HG03558 (cell line): ENCODE measurements around the gene SNX32.
"Not testable (repeated sequence)": the region's sequence is repeated elsewhere in the genome, so short reads cannot be mapped to it uniquely, and the experiment has no call there.

Experiments
- ATAC-seq: cut with Tn5 transposase; IDR thresholded peaks from one replicate; pipeline ENCODE4 v1.9.1; 2021; ENCODE audit warnings: moderate number of reproducible peaks; ENCODE audit not compliant: unreplicated experiment; ENCODE audit errors: extremely low read depth

SNX32 gene

DNA sequence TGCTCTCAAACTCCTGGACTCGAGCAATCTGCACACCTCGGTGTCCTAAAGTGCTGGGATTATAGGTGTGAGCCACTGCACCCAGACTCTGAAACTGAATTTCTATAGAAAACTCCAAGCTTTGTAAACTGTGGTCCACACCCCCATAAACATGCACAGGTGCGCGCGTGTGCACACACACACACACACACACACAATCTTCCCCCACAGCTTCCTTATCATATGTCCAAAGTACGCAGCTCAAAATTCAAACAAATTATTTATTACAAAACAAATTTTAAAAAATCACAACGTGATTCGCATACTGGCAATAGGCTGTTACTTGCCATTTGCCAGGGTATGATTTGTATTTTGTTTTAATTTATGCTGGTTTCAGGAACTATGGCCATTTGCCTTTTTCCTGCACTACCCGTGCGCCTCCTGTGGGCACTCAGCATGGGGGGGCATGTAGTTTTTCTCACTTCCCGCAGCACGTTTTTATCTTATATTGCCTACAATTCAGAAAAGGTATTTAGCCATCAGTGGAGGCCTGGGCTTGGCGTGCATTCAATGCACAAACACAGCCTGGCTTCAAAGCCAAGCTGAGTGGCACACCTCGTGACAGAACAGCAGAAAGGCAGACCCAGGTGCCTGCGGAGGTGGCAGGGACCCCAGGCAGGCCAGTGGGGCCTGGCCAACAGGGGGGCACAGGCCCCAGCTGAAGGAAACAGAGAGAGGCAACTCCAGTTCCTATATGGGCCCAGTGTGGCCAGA lies 10.8 kb upstream of the SNX32 start:
- ATAC-seq = no peak

DNA sequence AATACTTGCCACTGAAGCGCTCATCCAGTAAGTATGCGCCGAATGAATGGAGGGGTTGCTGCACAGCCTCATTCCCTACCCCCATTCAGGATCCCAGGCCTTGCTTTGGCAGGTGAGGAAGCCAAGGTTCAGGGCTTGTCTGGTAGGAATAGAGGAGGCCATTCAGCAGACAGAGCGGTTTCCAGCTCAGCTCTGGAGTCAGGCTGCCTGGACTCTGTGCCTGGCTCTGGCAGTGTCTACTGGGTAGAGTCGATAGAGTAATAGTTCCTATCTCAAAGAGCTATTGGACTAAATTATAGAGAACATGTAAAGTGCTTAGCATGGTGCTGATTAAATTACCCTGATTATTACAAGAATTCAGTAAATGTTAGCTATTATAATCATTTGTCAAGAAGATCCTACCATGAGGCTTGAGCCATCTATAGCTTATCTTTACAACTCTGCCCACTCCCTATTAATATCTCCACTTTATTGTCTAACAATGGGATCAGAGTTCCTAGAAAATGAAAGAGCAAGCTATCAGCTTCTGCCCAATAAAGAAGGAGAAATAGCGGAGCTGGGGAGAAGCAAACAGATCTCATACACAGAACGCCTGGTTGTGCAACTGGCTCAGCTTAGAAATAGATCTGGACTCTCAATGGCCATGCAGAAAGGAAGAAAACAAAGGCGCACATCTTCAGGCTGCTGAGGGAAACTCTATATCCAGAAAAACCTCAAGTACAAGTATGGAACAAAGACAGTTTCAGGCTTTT lies 6.6 kb upstream of the SNX32 start:
- ATAC-seq = no peak

DNA sequence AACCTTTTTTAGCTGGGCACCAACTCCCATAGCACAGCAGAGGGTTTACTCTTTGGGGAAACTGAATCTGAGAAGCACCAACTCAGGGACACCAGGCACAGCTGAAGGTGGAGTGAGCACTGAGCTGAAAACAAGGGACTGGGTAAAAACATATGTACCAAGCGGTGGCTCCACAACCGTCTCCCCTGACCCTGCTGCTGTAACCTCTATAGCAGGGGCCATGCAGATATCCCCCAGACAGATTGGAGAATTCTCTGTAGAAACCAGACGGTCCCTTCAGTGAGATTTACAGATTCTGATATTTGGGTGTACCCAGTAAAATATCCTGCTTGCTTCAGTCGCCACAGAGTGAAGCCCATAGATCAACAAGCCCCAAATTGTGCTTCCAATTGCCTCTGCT lies 4.3 kb upstream of the SNX32 start:
- no peak for ATAC-seq

DNA sequence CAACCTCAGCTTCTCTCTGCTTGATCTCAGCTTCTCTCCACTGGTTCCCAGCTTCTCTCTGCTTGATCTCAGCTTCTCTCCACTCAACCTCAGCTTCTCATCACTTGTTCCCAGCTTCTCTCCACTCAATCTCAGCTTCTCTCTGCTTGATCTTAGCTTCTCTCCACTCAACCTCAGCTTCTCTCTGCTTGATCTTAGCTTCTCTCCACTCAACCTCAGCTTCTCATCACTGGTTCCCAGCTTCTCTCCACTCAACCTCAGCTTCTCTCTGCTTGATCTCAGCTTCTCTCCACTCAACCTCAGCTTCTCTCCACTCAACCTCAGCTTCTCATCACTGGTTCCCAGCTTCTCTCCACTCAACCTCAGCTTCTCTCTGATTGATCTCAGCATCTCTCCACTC lies 1.5 kb upstream of the SNX32 start:
- not testable (repeated sequence) for ATAC-seq

DNA sequence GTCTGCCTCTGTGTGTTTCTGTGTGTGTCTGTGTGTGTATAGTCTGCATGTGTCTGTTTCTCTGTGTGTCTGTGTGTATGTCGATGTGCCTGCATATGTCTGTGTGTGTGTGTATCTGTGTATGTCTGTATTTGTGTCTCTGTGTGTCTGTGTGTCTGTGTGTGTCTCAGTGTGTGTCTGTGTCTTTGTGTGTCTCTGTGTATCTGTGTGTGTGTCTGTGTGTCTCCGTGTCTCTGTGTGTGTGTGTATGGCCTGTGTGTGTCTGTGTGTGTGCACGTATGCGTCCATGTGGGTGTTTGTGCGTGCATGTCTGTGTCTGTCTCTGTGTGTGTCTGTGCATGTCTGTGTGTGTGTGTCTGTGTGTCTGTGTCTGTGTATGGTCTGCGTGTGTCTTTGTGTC lies 439 bp downstream of the SNX32 start:
- ATAC-seq = no peak

DNA sequence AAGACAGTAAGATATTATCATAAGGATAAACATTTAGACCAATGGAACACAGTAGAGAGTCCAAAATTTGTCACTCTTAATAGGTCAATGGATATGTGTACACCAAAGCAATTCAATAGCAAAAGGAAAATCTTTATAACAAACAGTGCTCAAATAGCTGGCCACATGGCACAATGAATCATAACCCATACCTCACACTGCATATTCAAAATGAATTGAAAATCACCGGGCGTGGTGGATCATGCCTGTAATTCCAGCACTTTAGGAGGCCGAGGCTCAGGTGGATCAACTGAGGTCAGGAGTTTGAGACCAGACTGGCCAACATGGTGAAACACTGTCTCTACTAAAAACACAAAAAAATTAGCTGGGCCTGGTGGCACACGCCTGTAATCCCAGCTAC lies 8.4 kb downstream of the SNX32 start:
- no peak for ATAC-seq

DNA sequence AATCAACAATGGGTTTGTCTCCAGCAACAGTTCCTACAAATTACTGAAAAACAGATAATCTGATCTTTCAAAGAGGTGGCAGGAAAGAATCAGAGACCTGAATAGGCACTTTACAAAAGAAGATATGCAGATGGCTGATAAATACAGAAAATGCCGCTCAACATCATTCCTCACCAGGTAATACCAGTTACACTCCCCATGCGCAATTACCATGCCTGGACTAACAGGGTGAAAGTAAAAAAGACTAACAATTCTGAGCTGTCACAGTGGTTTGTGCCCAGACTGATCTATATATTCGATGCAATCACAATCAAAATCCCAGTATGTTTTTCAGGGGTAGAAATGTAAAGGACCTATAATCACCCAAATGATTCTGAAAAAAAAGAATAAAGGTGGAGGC lies 10.0 kb downstream of the SNX32 start:
- no peak for ATAC-seq

DNA sequence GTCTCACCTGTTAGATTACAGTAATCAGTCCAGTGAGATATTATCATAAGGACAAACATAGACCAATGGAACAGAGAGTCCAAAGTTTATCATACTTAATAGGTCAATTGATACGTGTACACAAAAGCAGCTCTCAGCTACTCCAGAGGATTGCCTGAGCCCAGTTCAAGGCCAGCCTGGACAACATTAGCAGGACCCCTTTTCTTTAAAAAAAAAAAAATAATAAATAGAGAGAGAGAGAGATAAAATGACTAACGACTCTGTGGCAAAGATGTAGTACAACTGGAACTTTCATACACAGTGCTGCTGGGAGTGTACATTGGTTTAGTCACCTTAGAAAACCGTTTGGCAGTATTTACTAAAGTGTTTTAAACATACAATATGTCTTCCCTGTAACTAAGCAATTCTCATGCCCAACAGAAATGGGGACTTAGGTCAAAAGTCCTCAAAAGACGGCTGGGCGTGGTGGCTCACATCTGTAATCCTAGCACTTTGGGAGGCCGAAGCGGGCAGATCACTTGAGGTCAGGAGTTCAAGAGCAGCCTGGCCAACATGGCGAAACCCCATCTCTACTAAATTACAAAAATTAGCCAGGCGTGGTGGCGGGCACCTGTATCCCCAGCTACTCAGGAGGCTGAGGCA lies 10.6 kb downstream of the SNX32 start:
- ATAC-seq = no peak

DNA sequence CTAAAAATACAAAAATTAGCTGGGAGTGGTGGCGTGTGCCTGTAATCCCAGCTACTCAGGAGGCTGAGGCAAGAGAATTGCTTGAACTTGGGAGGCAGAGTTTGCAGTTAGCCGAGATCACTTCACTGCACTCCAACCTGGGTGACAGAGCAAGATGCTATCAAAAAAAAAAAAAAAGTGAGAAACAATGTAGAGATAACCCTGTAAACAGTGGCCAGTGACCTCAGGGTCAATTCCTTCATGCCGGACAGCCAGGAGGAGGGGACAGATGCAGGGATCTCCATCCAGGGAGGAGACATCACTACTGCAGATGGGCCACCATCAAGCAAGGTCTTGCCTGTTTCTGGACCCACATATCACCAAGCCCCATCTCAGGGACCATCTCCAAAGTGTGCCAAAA lies 14.0 kb downstream of the SNX32 start:
- no peak for ATAC-seq

DNA sequence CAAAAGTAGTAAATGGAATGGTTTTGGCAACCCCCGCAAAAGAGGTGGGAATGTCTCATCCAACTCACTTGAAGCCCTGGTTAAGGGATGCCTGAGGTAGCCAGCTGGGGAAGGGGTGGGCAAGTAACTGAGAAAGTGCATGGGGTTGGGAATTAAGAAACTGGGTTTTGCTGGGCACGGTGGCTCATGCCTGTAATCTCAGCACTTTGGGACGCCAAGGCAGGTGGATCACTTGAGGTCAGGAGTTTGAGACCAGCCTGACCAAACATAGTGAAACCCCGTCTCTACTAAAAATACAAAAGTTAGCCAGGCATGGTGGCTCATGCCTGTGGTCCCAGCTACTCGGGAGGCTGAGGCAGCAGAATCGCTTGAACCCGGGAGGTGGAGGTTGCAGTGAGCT lies 14.9 kb downstream of the SNX32 start:
- ATAC-seq = not testable (repeated sequence)

DNA sequence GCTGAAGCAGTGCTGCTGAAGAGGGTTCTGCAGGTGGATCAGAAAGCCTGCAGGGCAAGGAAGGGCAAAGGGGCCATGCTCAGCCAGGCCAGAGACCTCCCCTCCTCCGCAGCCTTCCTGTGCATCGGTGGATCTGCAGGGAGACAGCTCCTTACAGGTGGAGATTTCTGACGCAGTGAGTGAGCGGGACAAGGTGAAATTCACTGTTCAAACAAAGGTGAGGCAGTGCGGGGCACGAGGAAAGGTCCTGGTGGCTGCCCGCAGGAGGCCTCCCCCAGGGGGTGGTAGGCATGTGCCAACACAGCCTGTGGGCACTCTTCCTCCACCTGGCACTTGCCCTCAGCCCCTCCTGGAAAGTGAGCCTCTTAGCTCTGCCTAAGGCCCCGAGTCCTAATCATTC lies 15.6 kb downstream of the SNX32 start:
- ATAC-seq = no peak

DNA sequence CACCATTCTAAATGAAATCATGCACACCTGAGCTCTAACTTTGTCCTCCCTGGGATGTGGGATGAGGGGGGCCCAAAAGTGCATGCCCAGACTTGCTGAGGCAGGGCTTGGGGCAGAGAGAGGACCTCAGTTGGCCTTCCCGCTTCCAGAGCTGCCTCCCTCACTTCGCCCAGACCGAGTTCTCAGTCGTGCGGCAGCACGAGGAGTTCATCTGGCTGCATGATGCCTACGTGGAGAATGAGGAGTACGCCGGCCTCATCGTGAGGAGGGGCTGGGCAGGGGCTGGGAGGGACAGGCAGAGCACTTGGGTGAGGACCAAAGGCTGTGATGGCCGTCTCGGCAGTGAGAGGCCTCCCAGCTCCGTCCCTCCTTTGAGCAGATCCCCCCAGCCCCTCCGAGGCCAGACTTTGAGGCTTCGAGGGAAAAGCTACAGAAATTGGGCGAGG lies 16.0 kb downstream of the SNX32 start:
- no peak for ATAC-seq

DNA sequence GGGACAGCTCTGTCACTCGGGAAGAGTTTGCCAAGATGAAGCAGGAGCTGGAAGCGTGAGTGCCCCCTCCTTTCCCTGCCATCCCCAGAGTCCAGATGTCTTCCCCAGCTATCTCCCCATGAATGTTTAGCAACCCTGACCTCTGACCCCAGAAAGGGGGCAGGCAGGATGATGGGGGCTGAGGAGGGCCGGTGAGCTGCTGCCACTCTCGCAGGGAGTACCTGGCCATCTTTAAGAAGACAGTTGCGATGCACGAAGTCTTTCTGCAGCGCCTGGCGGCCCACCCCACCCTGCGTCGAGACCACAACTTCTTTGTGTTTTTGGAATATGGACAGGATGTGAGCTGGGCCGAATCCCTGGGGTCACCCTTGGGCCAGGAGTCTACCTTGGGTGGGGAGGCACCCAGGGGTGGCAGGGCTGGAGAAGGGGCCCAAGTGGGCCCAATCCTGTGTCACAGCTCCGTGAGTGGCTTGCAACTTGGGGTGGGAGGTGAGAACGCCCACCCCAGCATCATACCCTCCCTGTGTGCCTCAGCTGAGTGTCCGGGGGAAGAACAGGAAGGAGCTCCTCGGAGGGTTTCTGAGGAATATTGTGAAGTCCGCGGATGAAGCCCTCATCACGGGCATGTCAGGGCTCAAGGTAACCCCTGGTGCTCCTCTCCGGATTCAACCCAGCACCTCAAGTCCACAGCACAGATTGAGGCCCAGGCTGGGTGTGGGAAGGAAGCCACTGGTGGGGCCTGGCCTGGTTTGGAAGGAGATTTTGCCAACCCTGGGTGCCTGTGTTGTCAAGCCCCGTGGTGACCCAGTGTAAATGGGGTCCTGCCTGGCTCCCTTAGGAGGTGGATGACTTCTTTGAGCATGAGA lies 16.7 kb downstream of the SNX32 start:
- ATAC-seq = no peak

DNA sequence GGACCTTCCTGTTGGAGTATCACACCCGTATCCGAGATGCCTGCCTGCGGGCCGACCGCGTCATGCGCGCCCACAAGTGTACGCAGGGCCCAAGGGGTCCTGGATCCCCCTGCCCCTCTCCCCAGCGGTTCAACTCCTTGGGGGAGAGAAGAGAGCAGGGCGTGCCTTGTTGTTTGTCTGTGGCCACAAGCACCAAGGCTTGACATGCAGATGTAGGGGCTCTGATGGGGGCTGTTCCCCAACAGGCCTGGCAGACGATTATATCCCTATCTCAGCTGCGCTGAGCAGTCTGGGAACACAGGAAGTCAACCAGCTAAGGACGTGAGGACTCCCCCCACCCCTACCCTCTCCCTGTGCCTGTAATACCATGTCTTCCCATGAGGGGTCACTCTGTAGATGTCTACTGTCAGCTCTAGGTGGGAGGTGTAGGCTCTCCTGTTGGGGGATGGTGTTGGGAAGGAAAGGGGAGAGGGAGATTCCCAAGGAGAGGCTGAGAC lies 17.4 kb downstream of the SNX32 start:
- ATAC-seq = no peak

DNA sequence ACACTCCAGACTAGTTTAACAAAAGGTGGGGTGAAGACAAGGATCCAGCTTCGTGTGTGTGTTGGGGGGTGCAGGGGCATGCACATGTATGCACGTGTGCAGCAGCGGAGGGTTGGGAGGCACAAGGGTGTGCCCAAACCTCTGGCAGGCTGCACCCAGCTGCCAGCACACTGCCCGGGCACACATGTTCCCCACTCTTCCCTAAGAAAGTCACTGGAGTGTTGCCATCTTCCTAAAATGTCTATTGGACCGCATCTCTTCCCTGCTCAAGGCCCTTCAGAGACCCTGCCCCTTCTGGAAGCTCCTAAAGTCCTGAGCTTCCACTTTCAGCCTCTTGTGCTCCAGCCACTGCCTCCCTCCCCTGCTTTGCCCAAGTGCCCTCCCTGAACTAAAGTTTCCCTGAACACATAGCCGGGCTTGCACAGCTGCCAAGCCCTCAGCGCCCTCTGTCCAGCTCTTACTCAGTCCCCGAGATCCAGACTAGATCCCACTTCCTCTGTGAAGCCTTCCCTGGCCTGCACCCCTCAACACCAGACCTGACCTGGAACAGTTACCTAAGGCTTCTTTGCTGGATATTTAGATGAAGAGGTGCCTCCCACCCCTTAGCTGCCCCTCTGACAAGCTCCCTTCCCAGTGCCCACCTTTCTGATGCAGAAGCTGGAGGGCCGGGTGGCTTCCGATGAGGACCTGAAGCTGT lies 18.2 kb downstream of the SNX32 start:
- ATAC-seq = no peak

DNA sequence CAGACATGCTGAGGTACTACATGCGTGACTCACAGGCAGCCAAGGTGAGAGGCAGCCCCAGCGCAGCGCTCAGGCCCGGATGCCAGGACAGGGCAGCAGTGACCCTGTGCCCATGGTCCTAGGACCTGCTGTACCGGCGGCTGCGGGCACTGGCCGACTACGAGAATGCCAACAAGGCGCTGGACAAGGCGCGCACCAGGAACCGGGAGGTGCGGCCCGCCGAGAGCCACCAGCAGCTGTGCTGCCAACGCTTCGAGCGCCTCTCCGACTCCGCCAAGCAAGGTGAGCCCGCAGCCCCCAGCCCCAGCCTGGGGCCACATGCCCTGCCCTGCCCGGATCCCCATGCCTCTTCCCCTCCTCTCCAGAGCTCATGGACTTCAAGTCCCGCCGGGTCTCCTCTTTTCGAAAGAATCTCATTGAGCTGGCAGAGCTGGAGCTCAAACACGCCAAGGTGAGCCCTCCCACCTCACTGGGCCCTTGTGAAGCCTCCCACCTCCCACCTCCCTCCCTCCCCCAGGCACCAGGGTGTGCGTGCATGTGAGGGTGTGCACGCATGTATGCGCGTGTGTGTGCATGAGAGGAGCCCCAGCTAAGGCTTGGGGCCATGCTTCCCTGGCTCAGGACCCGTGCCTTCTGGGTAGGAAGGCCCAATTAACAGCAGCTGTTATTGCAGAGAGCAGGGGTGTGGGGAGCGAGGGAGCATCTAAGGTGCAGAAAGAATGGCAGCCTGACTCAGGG lies 18.9 kb downstream of the SNX32 start:
- ATAC-seq = no peak

DNA sequence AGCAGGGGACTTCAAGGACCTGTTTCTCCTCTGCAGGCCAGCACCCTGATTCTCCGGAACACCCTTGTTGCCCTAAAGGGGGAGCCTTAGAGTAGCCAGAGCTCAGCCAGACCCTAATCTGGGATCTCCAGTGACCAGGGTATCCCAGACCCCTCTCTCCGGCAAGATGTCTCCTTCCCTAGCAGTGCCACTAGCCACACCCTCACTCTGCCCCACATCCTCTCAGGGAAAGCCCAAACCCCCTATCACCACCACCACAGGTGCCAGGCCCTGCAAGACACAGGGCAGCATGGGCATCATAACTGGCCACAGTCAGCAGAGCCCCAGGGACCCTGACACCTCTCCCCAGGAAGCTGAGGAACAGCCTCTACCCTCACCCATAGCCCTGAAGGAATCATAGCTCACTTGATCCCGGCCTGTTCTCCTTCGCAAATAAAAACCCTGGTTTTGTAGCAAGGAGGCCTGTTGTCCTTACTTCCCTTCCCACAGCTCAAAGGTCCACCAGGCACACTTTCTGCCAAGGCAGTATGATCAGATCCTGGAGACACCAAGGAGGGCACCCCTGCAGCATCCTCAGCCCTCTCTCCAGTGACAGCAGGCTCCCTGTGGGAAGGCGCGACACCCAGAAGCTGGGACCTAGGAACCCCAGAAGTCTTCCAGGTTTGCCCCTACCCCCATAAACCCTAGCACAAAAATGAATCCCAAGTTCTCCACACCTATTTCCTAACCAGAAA lies 19.6 kb downstream of the SNX32 start:
- ATAC-seq = no peak

DNA sequence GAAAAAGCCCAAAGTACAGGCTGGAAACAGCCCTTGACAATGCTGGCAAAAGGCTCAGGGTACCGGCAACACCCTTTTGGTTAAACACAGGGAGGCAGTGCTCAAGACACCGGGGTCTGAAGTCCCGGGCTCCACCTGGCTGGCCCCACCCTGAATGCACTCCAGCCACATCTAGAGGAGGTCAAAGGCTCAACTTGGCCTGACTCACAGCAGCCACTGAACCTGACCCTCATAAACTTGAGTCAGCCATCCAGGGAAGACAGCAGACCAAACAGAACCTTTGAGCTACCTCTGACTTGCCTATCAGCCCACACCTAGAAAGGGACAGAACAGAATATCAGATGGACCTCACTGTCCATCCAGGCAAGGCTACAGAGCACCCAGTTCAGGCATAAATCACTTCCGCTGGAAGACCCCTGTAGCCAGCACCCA lies 20.4 kb downstream of the SNX32 start:
- ATAC-seq = no peak
